ENCODE results near the gene GALNT2. TPM values are rescaled to one million over a fixed set of nuclear protein-coding genes. Genes with fewer than 3 reads are reported as not detected.

The GALNT2 gene
- total RNA-seq, 1 donor, result 69.5 TPM

GRCh38 chr1:230219174-230220067, 152.4 kb downstream of the GALNT2 start:
- no peak for DNase-seq (ENCODE audit: low read depth)
- H3K4me3 ChIP-seq (ENCODE audit: low read depth, low read length), result no peak overlapping the region
- TF ChIP-seq CTCF (IDR thresholded peaks at IDR 0.05; ENCODE audit: insufficient read depth, low read depth, low read length), result no peak

GRCh38 chr1:230220478-230220877, 153.4 kb downstream of the GALNT2 start:
- no peak for TF ChIP-seq CTCF (IDR thresholded peaks at IDR 0.05; ENCODE audit: insufficient read depth, low read depth, low read length)
- DNase-seq (ENCODE audit: low read depth), result no peak
- H3K4me3 ChIP-seq (ENCODE audit: low read depth, low read length), result no peak overlapping the region

- H3K4me3 ChIP-seq (ENCODE audit: low read depth, low read length), result no peak overlapping the region
- DNase-seq (ENCODE audit: low read depth), result no peak
- no peak for TF ChIP-seq CTCF (IDR thresholded peaks at IDR 0.05; ENCODE audit: insufficient read depth, low read depth, low read length)
These were observed 153.9 kb downstream of the GALNT2 start for GRCh38 chr1:230220907-230221306.

GRCh38 chr1:230222678-230223077, 155.6 kb downstream of the GALNT2 start:
- no peak overlapping the region for H3K4me3 ChIP-seq (ENCODE audit: low read depth, low read length)
- TF ChIP-seq CTCF (IDR thresholded peaks at IDR 0.05; ENCODE audit: insufficient read depth, low read depth, low read length), result peak; percentile 26
- peak; percentile 18 for DNase-seq (ENCODE audit: low read depth)

GRCh38 chr1:230224101-230224960, 157.3 kb downstream of the GALNT2 start:
- TF ChIP-seq CTCF (IDR thresholded peaks at IDR 0.05; ENCODE audit: insufficient read depth, low read depth, low read length), result no peak
- H3K4me3 ChIP-seq (ENCODE audit: low read depth, low read length), result peak overlapping the region; percentile 7
- DNase-seq (ENCODE audit: low read depth), result no peak

- no peak overlapping the region for H3K4me3 ChIP-seq (ENCODE audit: low read depth, low read length)
- no peak for TF ChIP-seq CTCF (IDR thresholded peaks at IDR 0.05; ENCODE audit: insufficient read depth, low read depth, low read length)
- peak; percentile 57 for DNase-seq (ENCODE audit: low read depth)
These were observed 159.2 kb downstream of the GALNT2 start for GRCh38 chr1:230226007-230226800.
